ENCODE results near the gene PGS1.
"Not testable (repeated sequence)": the region's sequence is repeated elsewhere in the genome, so short reads cannot be mapped to it uniquely, and the experiment has no call there.

PGS1 gene

DNA sequence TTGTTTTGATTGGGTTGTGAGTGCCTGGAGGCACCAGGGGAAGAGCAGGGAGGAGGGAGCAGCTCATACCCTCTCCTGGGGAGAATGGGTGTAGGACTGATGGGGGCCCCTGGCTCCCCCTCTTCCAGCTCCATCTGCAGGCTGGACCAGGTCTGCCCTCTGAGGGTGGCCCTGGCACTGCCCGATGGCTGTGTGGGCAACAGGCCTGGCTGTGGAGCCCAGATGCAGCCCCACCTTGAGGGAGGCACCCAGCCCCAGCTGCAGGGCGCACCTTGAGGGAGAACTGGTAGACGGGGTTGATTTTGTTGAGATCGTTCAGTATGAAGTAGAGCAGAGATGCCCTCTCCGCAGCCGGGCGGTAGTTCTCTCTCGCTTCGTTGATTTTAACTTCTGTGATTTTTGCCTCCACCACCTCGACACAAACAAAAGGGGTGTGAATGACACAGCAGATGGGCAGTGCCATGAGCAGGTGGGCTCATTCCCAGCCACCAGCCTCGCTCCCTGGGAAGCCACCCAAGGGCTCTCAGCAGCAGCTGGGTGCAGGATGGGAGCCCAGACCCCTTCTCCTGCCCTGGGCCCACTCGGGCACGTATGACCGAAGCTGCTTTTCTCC is 71.6 kb downstream of the PGS1 start:
- DNase-seq: no peak

DNA sequence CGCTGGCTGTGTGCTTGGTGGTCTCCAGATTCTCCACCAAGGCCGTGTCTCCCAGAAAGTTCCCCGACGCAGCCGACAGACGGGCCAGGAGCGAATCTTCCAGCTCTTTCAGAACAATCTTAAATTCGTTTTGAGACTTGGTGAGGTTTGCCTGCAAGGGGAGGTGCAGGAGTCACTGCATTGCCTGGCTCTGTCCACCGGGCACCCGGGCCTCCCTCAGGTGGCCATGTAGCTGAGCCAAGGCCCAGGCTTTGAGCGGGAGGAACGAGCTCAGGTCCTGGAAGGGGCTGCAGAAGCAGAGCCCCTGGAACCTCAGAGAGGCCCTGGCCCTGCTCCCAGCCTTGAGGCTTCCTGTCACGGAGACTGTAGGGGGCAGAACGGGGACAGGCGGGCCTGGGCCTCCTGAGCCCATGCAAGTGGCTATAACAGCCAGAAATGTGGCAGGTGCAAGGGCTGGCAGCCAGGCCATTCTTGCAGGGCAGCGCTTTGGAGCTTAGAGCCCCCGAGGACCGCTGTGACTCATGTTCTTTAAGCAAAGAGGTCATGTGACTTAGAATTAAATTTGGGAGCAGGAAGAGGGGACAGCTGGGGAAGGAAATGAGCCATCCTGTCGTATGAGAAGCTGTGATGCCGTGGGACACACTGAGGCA is 72.4 kb downstream of the PGS1 start:
- DNase-seq: no peak

DNA sequence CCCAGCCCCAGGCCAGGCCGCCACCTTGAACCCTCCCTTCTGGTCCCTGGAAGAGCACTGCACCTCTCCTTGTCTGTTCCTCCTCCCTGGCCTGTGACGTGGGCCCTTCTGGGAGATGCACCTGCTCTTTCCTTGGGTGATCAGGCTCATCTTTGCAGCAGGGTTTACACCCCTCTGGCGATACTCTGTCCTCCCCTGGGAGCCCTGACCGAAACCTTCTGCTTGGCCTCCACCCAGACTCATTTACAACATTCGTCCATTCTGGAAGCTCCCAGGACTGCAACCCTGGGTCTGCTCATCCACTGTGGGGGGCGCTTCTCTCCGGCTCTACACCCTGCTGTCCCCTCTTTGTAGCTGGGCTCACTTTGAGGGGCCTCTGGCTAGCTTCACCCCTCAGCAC is 73.3 kb downstream of the PGS1 start:
- no peak for DNase-seq

DNA sequence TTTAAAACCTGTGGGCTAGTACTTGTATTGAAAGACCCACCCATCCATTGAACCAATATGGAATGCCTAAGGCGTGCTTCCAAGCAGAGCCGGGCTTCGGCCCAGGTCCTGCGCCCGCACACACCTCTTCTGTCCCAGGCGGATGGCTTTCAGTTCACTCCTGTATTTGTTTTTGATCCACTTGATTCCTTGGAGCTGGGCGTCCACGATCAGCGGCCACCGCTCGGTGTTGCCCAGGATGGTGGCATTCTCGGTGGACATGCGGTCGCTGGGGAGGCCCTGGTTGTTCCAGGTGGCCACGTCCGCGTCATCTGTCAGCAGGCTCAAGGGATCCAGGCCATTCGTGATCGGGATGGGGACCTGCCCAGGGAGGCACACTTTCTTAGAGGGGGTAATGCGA is 75.9 kb downstream of the PGS1 start:
- no peak for DNase-seq

DNA sequence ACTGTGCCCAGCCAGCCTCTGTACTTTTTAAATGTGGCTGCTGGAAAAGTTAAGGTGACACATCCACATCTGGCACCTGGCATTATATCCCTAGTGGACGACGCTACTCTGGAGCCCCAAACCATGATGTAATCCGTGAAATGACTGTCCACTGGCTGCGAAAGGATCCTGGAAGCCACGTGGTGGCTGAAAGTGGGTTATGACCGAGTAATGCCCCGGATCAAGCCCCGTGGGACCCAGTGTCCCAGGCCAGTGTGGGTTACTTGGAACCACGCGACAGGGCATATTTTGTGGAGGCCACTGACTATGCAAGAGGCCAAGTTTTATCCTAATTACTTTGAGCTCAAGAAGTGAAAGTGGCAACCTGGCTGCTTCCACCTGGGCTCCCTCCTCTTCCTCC is 79.6 kb downstream of the PGS1 start:
- no peak for DNase-seq

DNA sequence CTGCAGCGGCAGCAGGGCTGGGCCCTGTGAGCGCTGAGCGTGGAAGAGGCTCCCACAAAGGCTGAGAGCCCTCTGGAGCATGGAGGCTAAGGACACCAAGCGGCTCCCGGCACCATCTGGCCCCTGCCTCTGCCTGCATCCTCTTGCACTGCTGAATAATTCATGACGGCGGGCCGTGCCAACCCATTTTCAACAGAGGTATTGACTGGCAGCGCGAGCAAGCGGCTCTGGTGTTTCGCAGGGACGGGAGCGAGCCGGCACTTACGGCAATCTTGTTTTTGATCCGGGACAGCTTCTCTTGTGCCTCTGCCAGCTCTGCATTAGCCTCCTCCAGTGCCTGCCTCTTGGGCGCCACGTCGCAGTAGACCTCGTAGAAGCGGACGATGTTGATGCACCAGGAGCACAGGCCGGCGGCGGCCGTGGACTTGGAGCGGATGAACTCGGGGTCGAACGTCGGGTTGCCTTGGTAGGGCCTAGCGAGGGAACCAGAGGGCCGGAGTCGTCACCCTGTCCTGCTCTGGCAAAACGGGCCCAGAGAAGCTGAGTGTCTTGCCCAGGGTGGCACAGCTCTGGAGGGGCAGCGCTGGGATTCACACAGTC is 80.4 kb downstream of the PGS1 start:
- DNase-seq: no peak

DNA sequence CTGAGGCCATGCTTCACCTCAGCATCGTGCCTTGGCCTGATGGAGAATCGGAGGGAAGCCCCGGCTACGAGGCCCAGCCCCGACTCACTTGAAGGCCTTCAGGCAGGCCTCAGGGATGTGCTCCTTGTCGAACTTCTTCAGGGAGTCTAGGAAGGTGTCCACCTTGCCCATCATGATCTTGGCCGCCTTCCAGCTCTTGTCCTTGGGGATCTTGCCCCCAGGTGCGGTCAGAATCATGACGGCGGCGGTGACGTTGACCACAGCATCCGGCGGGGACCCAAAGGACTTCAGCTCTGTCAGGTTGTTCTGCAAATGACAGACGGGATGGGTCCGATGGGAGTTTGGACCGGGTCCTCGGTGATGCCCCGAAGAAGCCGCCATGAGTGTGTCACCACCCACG is 81.2 kb downstream of the PGS1 start:
- DNase-seq: no peak

DNA sequence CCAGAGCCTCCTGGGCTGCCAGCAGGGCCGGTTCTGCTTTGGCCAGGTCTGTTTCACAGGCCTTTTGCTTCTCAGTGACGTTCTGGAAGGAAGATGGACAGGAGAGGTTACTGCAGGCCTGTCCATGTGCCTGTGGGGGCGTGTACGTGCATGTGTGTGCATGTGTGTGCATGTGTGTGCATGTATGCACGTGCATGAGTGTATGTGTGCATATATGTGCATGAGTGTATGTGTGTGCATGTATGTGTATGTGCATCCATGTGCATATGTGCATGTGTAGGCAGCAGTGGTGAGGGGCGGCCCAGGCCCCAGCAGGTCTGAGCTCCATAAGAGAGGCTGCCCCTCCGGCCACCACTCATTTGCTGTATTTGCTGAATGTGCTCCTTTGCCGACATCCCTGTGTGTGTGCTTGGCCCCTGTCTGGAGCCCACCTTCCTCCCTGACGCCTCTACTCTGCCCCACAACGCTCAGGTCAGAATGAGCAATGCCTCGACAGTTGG is 81.8 kb downstream of the PGS1 start:
- no peak for DNase-seq

DNA sequence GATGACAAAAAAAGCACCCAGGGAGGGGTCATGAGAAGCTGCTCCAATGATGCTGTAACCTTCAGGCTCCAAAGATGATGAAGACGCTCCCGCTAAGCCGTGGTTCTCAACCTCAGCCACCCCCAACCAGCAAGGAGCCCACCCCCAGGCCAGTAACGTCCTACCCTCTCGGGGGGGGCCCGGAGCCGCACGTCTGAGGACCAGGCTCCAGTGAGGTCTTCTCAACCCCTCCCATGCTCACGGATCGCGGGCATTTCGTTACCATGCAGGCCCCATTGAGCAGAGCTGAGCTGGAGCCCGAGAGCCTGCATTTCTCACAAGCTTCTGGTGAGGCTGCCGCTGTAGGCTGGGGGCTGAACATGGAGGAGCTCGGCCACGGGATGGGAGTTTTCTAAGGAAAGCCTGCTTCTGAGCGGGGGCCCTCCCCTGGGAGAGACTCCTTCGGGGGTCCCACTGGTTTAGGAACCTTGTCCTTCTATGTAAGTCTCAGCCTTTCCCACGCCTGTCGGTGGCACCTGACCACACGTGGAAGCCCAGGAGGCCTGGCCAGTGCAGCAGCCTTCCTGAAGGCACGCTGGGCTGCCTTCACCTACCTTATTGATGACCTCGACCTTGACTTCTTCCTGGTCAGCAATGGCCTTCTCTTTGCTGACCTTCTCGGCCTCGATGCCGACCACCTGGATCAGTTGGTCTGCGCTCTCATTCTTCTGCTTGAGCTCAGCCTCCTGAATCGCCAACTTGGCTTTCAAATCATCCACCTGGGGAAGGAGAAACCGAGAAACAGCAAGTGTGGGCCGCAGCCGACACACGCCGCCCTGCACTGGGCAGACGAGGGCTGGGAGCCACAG is 82.7 kb downstream of the PGS1 start:
- DNase-seq: no peak

DNA sequence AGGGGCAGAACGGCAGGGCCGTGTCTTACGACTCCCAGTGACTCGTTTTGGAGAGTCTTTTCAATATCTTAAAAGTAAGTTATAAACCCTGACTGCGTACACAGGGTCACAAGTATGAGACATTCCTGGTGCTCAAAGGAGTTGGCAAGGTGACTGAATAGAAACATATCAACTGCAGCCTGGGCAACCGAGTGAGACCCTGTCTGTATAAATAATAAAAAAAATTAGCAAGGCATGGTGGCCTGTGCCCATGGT is 83.3 kb downstream of the PGS1 start:
- DNase-seq: no peak

DNA sequence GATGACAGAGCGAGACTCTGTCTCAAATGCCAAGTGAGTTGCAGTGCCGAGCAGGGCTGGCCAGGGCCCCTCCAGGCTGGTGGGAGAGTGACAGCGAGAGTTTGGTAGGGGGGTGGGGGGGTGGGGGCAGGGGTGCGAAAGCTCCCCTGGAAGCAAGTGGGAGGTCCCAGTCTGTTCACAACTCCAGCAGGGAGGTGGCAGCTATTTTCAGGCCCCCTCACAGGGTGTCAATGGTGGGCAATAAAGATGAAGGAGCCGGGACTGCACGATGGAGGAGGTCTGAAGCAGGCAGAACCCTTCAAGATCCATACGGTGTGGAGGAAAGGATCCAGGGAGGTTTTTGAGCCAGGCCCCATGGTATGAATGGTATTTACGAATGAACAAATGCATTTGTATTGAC is 83.7 kb downstream of the PGS1 start:
- DNase-seq: no peak

DNA sequence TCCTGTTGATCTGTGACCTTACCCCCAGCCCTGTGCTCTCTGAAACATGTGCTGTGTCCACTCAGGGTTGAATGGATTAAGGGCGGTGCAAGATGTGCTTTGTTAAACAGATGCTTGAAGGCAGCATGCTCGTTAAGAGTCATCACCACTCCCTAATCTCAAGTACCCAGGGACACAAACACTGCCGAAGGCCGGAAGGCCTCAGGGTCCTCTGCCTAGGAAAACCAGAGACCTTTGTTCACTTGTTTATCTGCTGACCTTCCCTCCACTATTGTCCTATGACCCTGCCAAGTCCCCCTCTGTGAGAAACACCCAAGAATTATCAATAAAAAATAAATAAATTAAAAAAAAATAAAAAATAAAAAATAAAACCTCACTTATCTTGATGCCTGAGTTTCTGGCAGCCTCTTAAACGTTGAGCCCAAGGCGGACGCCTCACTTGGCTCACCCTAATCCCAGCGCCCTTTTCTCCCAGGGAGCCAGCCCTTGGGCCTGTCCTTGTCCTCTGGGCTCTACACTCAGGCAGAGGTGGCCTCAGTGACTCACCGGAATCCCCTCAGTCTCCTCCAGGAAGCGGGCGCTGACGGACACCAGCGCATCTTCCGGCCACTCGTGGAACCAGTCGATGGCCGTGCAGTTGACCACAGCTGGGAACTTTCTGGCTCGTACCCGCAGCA is 87.8 kb downstream of the PGS1 start:
- not testable (repeated sequence) for DNase-seq

DNA sequence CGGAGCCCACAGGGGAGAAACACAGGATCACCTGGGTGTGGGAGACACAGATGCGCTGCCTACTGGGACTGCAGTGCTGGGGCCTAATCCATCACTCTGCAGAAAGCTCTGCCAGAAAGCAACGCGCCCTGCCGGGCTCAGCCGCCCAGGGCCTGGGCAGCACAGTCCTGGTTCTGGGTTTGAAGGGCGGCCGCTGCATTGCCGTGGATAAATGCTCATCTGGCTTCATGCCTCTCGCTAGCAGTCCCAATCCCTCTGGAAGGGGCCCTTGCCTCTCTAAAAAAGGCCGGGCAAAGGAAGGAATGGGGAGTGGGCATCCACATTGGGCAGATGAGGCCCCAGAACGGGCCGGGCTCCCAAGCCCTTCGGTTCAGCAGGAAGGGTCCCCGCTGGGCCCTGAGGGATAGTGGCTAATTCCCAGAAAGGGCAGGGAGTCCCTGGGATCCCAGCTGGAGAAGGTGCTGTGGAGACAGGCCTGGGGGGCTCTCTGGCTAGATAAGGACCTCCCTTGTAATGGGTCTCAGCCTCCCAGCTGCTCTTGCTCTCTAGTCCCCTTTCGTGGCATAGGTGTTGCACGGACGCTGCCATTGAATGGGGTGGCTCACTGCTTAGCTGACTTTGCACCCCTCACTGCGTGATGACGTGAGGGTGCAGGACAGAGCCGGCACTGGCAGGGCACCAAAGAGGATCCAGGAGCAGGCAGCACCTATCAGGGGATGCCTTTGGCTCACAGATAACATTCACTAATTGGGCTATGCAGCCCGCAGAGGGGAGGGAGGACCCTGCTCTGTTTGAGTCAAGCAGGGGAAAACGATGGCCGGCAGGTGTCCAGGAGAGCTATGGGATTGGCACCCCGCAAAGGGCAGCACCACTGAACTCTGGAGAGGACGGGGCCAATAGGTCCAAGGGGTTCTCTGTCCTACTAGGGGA is 88.6 kb downstream of the PGS1 start:
- DNase-seq: no peak

DNA sequence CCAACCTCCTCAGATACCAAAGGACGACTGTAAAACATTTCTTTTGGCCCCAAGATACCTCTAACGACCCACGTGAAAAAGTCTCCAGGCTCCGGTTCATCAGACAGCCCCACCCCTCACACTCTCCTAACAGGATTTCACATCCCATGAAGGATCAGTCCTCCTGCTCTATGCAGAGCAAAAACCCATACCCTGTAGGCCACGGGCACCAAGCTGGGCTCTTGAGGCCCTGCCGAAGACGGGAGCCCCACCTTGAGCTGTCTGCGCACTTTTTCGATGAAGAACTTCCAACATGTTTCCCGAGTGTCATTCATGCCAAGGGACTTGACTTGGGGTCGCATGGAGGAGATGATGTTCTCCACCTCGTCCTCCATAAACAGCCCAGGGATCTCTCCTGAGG is 89.9 kb downstream of the PGS1 start:
- DNase-seq: no peak

DNA sequence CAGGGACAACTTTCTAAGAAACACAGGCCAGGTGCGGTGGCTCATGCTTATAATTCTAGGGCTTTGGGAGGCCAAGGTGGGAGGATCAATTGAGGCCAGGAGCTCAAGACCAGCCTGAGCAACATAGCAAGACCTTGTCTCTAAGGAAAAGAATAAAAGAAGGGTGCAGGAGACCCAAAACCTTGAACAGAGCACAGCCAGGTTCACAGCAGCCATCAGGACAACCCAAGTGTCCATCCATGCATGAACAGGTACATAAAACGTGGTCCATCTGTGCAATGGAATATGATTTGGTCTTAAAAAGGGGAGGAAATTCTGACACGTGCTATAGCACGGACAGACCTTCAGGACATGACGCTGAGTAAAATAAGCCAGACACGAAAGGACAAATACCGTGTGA is 91.0 kb downstream of the PGS1 start:
- no peak for DNase-seq

DNA sequence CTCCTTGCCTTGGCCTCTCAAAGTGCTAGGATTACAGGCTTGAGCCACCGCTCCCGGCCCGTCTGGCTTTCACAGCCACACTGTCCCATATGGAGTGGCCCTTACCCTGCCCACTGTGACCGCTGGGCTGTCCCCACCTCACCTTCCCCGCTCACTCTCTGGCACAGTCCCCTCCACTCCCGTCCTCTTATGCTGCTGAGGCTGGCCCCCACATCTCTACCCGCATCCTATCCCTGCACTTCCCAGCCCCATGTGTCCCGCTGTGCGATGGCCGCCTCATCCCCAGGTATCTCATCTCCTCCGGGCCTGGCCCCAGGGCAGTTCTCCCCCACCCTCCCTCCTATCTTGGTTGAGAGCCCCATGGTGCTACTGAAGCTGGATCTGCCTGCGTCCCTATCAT is 93.2 kb downstream of the PGS1 start:
- no peak for DNase-seq

DNA sequence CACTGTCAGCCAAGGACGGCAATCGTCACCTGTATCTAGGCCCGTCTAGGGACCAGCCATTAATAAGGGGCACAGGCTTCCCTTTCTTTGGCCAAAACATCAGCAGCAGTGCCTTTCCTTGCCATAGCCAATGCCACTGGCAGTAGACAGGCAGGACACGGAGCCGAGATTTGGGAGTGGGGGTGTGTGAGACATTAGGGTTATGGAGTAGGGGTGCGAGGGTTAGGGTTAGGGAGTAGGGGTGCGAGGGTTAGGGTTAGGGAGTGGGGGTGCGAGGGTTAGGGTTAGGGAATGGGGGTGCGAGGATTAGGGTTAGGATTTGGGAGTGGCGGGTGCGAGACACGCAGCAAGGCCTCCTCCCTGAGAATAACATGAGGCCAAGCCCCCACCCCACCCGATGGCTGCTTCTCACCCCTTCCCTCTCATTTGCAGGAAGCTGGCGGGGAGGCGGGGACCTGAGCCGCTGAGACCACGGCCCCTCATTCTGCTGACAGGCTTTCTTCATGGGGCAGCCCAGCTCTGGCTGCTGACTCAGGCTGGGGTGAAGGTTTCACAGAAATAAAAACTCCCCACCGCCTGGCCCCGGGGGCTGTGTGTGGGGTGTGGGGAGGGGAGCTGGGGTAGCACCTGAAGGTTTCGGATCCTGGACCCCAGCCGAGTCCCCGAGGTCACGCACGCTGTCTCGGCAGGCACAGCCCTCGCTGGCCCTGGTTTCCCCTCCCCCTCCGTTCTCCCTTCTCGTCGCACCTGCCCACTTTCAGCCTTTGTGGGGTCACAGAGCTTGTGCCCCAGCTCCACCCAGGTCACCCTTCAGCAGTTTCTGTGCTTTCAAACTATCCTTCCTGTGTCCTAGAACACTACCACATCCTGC is 93.8 kb downstream of the PGS1 start:
- no peak for DNase-seq

DNA sequence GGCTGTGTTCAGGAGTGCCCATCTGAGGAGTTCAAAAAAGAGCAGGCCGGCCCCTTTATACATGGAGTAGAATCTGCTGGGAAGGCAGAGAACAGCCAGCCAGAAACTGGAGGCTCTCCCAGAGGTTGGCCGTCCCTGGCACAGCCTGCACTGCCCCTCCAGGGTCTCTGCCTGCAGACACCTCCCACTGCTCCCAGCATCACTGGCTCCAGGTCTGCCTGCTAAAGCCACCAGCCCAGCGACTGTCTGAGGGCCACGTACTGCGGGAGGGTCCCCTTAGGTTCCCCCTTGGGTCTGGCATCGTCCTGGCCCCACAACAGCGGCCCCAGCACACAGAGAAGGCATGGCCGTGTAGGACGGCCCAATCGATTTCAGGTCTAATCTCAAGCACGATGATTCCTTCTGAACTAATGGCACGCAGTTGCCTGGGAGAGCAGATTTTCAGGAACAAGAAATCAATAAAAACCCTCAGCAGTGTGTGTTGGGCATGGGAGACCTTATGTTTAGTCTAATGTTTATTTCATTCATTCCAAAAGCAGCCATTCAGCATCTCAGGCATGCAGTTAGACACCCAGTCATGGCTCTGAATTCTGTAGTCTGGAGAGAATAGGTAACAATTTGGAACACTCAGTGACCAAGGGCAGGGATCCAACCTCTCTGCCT is 95.6 kb downstream of the PGS1 start:
- no peak for DNase-seq

Measured in activated naive CD4-positive, alpha-beta T cell treated with Interleukin-2 at 50 U/mL for 16 hours (primary cell).